Adipose tissue (tissue), 3 donors: ENCODE results near the gene CPNE5. TPM values are rescaled to one million over a fixed set of nuclear protein-coding genes. Genes with fewer than 3 reads are reported as not detected.

ENCODE experiments used
- H3K27ac ChIP-seq: one replicate; pipeline ENCODE4 v1.5.1; 2013; ENCODE audit warnings: low read depth, low read length
- WGBS, 3 donors: extraction: QIAGEN DNeasy Blood & Tissue Kit; methylation state at CpG; one replicate each; pipeline ENCODE4 v1.1.7; 2013; 5-methylcytosine and 5-hydroxymethylcytosine counted together
- polyA plus RNA-seq, 3 donors: library from polyadenylated mRNA; stranded (reverse); fragments of 200-250 nt; gene quantifications; one replicate each; pipeline ENCODE4 v1.2.3, GENCODE V29; 2013
- donor health status: healthy with polysubstance abuse.
- donor health status: Bipolar disorder and iron deficiency.
- donor health status: healthy.

CPNE5 gene
- polyA plus RNA-seq, 3 donors = 0.53 to 8.5 (median 1.5) TPM

- 87 to 89% (median 89%) methylated on average over 8 of the region's 8 CpGs for WGBS, 3 donors
- H3K27ac ChIP-seq = no peak overlapping the region
Measured at GRCh38 chr6:36862164-36862847, 23.1 kb upstream of the CPNE5 start.

DNA sequence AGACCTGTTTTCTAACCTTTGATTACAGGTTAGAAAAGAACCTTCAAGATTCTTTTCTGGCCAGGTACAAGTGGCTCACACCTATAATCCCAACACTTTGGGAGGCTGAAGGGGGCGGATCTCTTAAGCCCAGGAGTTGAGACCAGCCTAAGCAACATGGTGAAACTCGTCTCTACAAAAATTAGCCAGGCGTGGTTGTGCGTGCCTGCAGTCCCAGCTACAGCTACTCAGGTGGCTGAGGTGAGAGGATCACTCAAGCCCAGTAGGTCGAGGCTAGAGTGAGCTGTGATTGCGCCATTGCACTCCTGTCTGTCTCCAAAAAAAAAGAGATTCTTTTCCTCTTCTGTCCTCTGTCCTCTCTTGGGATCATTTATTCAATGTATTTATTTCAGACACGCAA is 20.9 kb upstream of the CPNE5 start:
- 92 to 96% (median 94%) methylated on average over 7 of the region's 7 CpGs for WGBS, 3 donors
- no peak overlapping the region for H3K27ac ChIP-seq

DNA sequence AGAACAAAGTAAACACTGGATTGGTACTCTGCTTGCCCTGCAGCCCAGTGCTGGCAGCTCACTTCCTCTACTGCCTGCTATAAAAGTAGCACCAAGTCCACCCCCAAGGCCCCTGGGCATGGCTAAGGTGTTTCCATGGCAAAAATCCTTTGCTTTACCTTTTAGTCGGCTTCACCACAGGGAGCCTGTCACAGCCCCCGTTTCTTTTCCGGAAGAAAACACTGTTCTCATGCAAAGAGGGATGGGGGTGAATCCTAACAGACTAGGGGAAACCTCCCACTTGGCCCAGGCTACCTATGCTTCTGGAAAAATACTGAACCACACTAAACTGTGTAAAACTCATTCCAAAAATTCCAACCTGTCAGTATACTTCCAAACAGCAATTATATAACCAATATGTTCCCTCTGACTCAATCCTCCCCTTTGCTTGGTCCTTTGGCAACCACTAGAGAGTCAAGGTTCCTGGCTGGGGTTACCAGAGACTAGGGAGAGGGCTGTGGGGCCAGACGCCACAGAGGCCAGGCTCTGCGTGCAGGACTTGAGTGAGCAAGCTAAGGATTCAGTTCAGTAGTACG is 19.2 kb upstream of the CPNE5 start:
- no peak overlapping the region for H3K27ac ChIP-seq
- 58 to 68% (median 66%) methylated on average over 6 of the region's 6 CpGs for WGBS, 3 donors

GRCh38 chr6:36857325-36857724 is 18.1 kb upstream of the CPNE5 start:
- WGBS, 3 donors = 97 to 100% (median 99%) methylated on average over 4 of the region's 4 CpGs
- no peak overlapping the region for H3K27ac ChIP-seq

DNA sequence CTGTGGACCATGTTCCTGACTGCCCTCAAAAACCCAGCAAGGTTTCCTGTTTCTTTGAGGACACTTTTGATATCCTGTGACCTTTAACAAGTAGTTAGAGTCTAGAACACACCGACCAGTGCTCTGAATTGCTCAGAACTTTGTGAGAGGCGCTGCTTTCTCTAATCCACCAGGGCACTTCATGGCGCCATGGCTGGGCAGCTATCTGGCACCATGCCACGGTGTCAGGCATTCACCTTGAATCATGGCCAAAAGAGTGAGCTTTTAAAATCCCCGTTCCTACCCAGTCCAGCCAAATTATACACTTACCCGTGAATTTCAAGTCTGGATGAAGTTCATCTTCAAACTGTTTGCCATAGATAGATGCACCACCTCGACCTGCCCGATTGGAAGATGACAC is 17.0 kb upstream of the CPNE5 start:
- WGBS, 3 donors = 48 to 89% (median 83%) methylated on average over 8 of the region's 8 CpGs
- H3K27ac ChIP-seq = no peak overlapping the region

GRCh38 chr6:36855750-36856149 is 16.5 kb upstream of the CPNE5 start:
- 92 to 94% (median 93%) methylated on average over 10 of the region's 10 CpGs for WGBS, 3 donors
- H3K27ac ChIP-seq = no peak overlapping the region

- no peak overlapping the region for H3K27ac ChIP-seq
- WGBS, 3 donors = 53 to 81% (median 58%) methylated on average over 5 of the region's 5 CpGs
Measured at GRCh38 chr6:36853325-36853724, 14.1 kb upstream of the CPNE5 start.

- WGBS, 3 donors = 53 to 82% (median 55%) methylated on average over 4 of the region's 4 CpGs
- H3K27ac ChIP-seq = no peak overlapping the region
Measured at GRCh38 chr6:36852481-36853147, 13.4 kb upstream of the CPNE5 start.

DNA sequence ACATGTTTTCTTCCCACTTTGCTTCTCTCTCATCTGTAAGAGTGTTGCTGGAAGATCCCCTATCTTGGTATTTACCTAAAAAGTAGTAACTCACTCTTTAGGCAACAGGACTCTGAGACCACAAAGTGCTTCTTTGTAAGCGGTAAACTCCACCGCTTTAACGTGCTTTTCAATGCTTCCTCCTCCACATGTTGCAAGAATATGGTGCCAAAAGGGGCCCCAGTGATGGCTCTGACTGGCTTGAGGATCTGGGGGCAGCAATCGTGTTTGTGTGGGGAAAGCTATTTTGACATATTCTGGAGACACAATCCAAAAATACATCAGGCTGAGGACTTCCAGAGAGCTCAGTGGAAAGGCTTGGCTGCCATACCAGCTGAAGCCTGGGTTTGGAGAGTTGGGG is 12.4 kb upstream of the CPNE5 start:
- 31 to 70% (median 33%) methylated on average over 4 of the region's 4 CpGs for WGBS, 3 donors
- no peak overlapping the region for H3K27ac ChIP-seq

GRCh38 chr6:36851149-36851614 is 11.9 kb upstream of the CPNE5 start:
- WGBS, 3 donors = 22 to 46% (median 24%) methylated on average over 3 of the region's 3 CpGs
- no peak overlapping the region for H3K27ac ChIP-seq

DNA sequence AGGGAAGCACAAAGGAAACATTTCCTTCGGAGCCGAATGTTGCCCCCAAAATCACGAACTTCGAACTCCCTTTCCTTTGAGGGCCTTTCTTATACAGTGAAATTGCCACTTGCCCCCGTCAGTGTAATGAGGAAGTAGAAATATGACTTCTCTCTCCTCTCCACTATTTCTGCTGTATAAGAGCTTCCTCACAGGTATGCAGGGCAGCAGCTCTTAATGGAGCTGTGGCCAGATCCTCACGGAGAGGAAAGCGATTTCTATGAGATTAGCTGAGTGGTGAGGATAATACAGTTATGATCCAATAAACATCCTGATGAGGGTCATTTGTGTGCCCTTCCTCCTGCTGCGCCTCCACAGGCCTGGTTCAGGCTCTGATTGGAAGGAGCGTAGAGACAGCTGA is 10.8 kb upstream of the CPNE5 start:
- H3K27ac ChIP-seq = no peak overlapping the region

GRCh38 chr6:36848658-36849441 is 9.6 kb upstream of the CPNE5 start:
- no peak overlapping the region for H3K27ac ChIP-seq
- 15 to 39% (median 24%) methylated on average over 26 of the region's 26 CpGs for WGBS, 3 donors

More for the DNA sequence above, 10.8 kb upstream of the CPNE5 start:
- 68 to 93% (median 72%) methylated on average over 9 of the region's 9 CpGs for WGBS, 3 donors

DNA sequence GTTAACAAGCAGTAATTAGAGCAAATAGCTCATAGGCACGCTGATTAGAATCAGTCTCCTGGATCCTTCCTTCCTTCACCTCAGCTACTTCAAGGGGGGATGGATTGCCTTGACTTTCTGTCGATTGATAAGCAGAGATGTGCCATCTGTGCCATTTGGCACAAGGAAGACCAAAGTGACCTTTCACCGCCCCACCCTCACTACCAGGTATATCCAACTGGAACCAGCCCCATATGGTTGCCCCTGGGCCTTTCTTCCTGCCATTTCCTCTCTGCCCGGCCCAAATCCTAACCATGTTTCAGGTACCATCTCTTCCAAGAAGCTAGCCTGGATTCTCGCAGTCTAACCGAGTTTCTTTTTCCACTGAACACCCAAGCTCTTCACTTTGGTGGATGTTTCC is 8.7 kb upstream of the CPNE5 start:
- 94 to 98% (median 96%) methylated on average over 6 of the region's 6 CpGs for WGBS, 3 donors

DNA sequence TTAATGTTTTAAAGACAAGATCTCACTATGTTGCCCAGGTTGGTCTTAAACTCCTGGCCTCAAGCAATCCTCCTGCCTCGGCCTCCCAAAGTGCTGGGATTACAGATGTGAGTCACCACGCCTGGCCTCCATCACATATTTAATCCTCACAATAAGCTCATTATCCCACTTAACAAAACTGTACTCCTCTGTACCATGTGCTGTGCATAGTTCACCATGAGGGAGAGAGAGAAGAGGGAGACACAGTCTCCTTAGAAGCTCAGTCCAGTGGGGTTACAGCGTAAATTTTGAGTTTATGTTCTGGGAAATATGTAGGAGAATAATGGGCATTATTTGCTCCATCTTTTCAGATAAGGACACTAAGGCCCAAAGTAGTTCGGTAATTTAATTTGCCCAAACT is 7.9 kb upstream of the CPNE5 start:
- H3K27ac ChIP-seq = no peak overlapping the region
- 96 to 100% (median 100%) methylated on average over 4 of the region's 4 CpGs for WGBS, 3 donors

More for the DNA sequence above, 8.7 kb upstream of the CPNE5 start:
- no peak overlapping the region for H3K27ac ChIP-seq

DNA sequence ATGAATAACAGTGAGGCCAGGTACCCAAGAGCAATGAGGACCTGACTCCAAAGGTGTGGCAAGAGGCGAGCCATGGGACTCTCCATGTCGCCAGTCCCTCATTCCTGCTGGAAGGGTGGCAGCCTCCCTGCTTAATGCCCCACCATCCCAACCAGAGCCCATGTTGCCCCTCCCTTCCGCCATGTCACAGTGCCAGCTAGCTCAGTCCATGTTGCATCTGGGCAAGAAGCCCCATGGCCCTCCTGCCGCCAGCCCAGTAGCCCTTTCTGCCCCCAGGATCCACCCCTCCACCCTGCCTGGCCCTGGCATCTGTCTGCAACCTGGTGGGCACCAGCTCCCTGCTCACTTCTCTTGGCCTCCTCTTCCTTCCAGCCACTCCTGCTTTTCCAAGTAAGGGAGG is 6.0 kb upstream of the CPNE5 start:
- no peak overlapping the region for H3K27ac ChIP-seq
- WGBS, 3 donors = 73 to 99% (median 97%) methylated on average over 4 of the region's 4 CpGs

GRCh38 chr6:36844232-36845170 is 5.3 kb upstream of the CPNE5 start:
- no peak overlapping the region for H3K27ac ChIP-seq
- 76 to 80% (median 79%) methylated on average over 19 of the region's 19 CpGs for WGBS, 3 donors

DNA sequence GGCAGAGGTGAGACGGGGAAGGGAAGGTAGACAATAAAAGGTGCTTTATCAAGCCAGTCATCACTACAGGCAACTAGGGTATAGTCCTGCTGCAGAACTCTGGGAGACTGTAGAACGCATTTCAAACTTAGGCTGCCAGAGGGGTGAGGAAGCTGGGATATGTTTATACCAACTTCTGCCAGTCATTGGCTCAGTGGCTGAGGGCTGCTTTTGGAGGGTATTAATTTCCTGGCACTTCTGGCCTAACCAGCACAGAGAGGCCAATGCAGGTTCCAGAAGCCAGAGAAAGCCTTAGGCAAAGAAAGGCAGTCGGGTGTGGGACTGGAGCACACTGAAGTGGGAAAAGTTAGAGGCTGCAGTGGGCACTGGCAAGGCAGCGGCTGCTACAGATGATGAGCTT is 3.9 kb upstream of the CPNE5 start:
- no peak overlapping the region for H3K27ac ChIP-seq
- WGBS, 3 donors = 92 to 98% (median 95%) methylated on average over 4 of the region's 4 CpGs

DNA sequence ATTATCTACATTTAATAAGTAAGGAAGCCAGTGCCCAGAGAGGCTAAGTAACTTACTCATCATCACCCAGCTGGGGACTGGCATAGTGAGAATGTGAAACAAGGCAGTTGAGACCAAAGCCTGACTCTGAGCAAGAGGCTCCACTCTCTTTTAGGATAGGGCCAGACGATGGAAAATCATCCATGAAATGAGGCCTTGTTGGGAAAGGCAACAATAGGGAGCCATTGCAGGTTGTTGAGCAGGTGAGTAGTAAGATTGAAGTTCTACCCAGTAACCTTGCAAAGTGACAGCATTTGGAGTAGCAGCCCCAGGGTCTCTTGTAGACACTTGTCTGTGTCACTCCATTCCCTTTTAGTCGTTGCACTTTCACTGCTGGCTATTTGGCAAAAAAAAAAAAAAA is 2.5 kb upstream of the CPNE5 start:
- 87 to 92% (median 90%) methylated on average over 2 of the region's 2 CpGs for WGBS, 3 donors
- H3K27ac ChIP-seq = no peak overlapping the region
